Trophoblast cell (in vitro differentiated cells and primary cell): ENCODE results near the gene FDPS.

Source experiments
- DNase-seq, 2 donors: peaks; one replicate each; pipeline ENCODE4 v3.0.0-alpha.2; 2016
- H2AFZ ChIP-seq: 2 replicates; pipeline ENCODE4 v1.6.1; 2013; ENCODE audit warnings: low read length, moderate library complexity, mild to moderate bottlenecking; ENCODE audit not compliant: insufficient read depth, poor library complexity
- H2AK5ac ChIP-seq: 2 replicates; pipeline ENCODE4 v1.6.1; 2013; ENCODE audit warnings: mild to moderate bottlenecking, low read length
- H2BK120ac ChIP-seq: 2 replicates; pipeline ENCODE4 v1.6.1; 2013; ENCODE audit warnings: low read length, mild to moderate bottlenecking, moderate library complexity; ENCODE audit not compliant: insufficient read depth, poor library complexity
- H2BK12ac ChIP-seq: 2 replicates; pipeline ENCODE4 v1.6.1; 2013; ENCODE audit warnings: mild to moderate bottlenecking, low read length, moderate library complexity
- H2BK5ac ChIP-seq: 2 replicates; pipeline ENCODE4 v1.6.1; 2013; ENCODE audit warnings: low read length, low read depth, moderate library complexity, mild to moderate bottlenecking; ENCODE audit not compliant: poor library complexity
- H3K14ac ChIP-seq: 2 replicates; pipeline ENCODE4 v1.6.1; 2013; ENCODE audit warnings: mild to moderate bottlenecking, low read length
- H3K18ac ChIP-seq: 2 replicates; pipeline ENCODE4 v1.6.1; 2013; ENCODE audit warnings: mild to moderate bottlenecking, low read length
- H3K23ac ChIP-seq: 2 replicates; pipeline ENCODE4 v1.6.1; 2013; ENCODE audit warnings: low read length
- H3K27ac ChIP-seq: 2 replicates; pipeline ENCODE4 v1.5.1; 2013; ENCODE audit warnings: low read depth, mild to moderate bottlenecking, inconsistent platforms, low read length, moderate library complexity
- H3K27me3 ChIP-seq: 2 replicates; pipeline ENCODE4 v1.6.1; 2013; ENCODE audit warnings: inconsistent platforms, mild to moderate bottlenecking, low read length, moderate library complexity; ENCODE audit not compliant: insufficient read depth
- H3K36me3 ChIP-seq, 2 experiments: 1 replicate in 1 of 2; 2 replicates in 1 of 2; pipeline ENCODE4 v1.6.1; 2013; ENCODE audit warnings: low read length in 2 of 2, mild to moderate bottlenecking in 2 of 2, moderate library complexity in 1 of 2; ENCODE audit not compliant: insufficient read depth in 2 of 2, control insufficient read depth in 1 of 2
- H3K4ac ChIP-seq: 2 replicates; pipeline ENCODE4 v1.6.1; 2013; ENCODE audit warnings: low read depth, mild to moderate bottlenecking, low read length, moderate library complexity
- H3K4me1 ChIP-seq, 2 experiments: 1 replicate in 1 of 2; 2 replicates in 1 of 2; pipeline ENCODE4 v1.6.1; 2013; ENCODE audit warnings: low read length in 2 of 2, mild to moderate bottlenecking in 2 of 2, moderate library complexity in 1 of 2; ENCODE audit not compliant: insufficient read depth in 2 of 2, control insufficient read depth in 1 of 2
- H3K4me2 ChIP-seq: 2 replicates; pipeline ENCODE4 v1.6.1; 2013; ENCODE audit warnings: inconsistent platforms, mild to moderate bottlenecking, low read length, moderate library complexity
- H3K4me3 ChIP-seq: 2 replicates; pipeline ENCODE4 v1.5.1; 2013; ENCODE audit warnings: mild to moderate bottlenecking, low read depth, low read length, inconsistent platforms
- H3K79me1 ChIP-seq: one replicate; pipeline ENCODE4 v1.6.1; 2013; ENCODE audit warnings: low read length
- H3K79me2 ChIP-seq: 2 replicates; pipeline ENCODE4 v1.6.1; 2013; ENCODE audit warnings: low read length, mild to moderate bottlenecking; ENCODE audit not compliant: control insufficient read depth, insufficient read depth, poor library complexity
- H3K9ac ChIP-seq: 2 replicates; pipeline ENCODE4 v1.6.1; 2013; ENCODE audit warnings: mild to moderate bottlenecking, low read length
- H3K9me3 ChIP-seq: 2 replicates; pipeline ENCODE4 v1.6.1; 2013; ENCODE audit warnings: low read depth, mild to moderate bottlenecking, control low read depth, inconsistent platforms, low read length; ENCODE audit not compliant: insufficient read depth
- H4K12ac ChIP-seq: 2 replicates; pipeline ENCODE4 v1.6.1; 2013; ENCODE audit warnings: low read depth, mild to moderate bottlenecking, low read length, moderate library complexity
- H4K8ac ChIP-seq: 2 replicates; pipeline ENCODE4 v1.6.1; 2013; ENCODE audit warnings: low read depth, mild to moderate bottlenecking, low read length, moderate library complexity
- H4K91ac ChIP-seq: one replicate; pipeline ENCODE4 v1.6.1; 2013; ENCODE audit warnings: low read depth, mild to moderate bottlenecking, low read length, moderate library complexity
- WGBS: extraction: QIAGEN DNeasy Blood & Tissue Kit; methylation state at CpG from one replicate; pipeline ENCODE4 v1.1.7; 2013; ENCODE audit warnings: missing lambda C conversion rate; ENCODE audit not compliant: insufficient read length, insufficient coverage; ENCODE audit errors: extremely low coverage; 5-methylcytosine and 5-hydroxymethylcytosine counted together

The FDPS gene

DNA sequence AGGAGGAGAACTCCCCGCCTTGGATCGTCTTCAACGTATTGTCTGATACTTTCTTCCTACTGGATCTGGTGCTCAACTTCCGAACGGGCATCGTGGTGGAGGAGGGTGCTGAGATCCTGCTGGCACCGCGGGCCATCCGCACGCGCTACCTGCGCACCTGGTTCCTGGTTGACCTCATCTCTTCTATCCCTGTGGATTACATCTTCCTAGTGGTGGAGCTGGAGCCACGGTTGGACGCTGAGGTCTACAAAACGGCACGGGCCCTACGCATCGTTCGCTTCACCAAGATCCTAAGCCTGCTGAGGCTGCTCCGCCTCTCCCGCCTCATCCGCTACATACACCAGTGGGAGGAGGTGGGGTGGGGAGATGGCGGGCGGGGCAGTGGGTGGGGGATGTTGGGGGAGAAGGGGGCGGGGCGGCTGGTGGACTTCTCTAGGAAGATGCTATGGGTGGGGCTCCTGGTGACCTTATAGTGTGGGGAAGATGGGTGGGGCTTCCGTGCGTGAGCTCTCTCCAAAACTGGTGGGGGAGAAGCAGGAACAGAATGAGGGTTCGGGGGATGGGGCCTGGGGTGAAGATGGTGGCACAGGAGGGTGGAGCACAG, 26.1 kb upstream of the FDPS start:
- Histone ChIP-seq H3K23ac (no peak overlapping the region), H3K4me2 (no peak overlapping the region), H4K91ac (no peak overlapping the region), H3K9ac (no peak overlapping the region), H3K18ac (no peak overlapping the region), H2BK5ac (no peak overlapping the region), H3K4ac (no peak overlapping the region), H3K79me2 (no peaks in the 10 kb centered on the region), H3K27me3 (no peaks in the 10 kb centered on the region), H3K4me1 (peaks cover 5 to 8% of the 10 kb centered on the region in 2 experiments), H3K9me3 (peaks cover 1% of the 10 kb centered on the region), H3K27ac (no peak overlapping the region), H2BK12ac (no peak overlapping the region), H3K36me3 (peaks cover 2% of the 10 kb centered on the region in 2 experiments), H2BK120ac (no peak overlapping the region), H2AK5ac (no peak overlapping the region), H3K79me1 (peaks cover under 1% of the 10 kb centered on the region), H2AFZ (no peak overlapping the region), H4K8ac (no peak overlapping the region), H3K4me3 (no peak overlapping the region), H3K14ac (no peak overlapping the region), H4K12ac (no peak overlapping the region)
- no peak for DNase-seq
- no CpG with 5 or more reads among the region's 29 CpGs for WGBS

DNA sequence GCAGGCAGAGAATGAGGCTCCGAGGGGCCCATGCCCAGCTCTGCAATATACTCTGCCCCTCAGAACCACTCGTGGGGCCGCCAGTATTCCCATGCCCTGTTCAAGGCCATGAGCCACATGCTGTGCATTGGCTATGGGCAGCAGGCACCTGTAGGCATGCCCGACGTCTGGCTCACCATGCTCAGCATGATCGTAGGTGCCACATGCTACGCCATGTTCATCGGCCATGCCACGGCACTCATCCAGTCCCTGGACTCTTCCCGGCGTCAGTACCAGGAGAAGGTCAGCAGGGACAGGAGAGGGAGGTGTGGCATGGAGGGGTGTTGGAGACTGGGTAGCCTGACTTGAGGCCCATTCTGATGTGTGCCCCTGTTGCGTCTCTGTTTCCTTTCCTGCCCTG, 24.2 kb upstream of the FDPS start:
- no peak overlapping the region for H4K8ac ChIP-seq
- no peaks in the 10 kb centered on the region for H3K4me1 ChIP-seq
- H3K4me3 ChIP-seq: no peak overlapping the region
- no peak overlapping the region for H4K12ac ChIP-seq
- DNase-seq: no peak
- no peak overlapping the region for H3K14ac ChIP-seq
- no peaks in the 10 kb centered on the region for H3K9me3 ChIP-seq
- H3K9ac ChIP-seq: no peak overlapping the region
- peaks cover 2% of the 10 kb centered on the region in 2 experiments for H3K36me3 ChIP-seq
- H3K79me2 ChIP-seq: no peaks in the 10 kb centered on the region
- H2BK5ac ChIP-seq: no peak overlapping the region
- no peak overlapping the region for H3K27ac ChIP-seq
- no peak overlapping the region for H2AK5ac ChIP-seq
- H3K4ac ChIP-seq: no peak overlapping the region
- no peak overlapping the region for H3K18ac ChIP-seq
- no peak overlapping the region for H2BK12ac ChIP-seq
- H3K27me3 ChIP-seq: no peaks in the 10 kb centered on the region
- H3K23ac ChIP-seq: no peak overlapping the region
- H3K4me2 ChIP-seq: no peak overlapping the region
- H3K79me1 ChIP-seq: no peaks in the 10 kb centered on the region
- no peak overlapping the region for H4K91ac ChIP-seq
- H2BK120ac ChIP-seq: no peak overlapping the region
- WGBS: no CpG with 5 or more reads among the region's 12 CpGs
- H2AFZ ChIP-seq: no peak overlapping the region

DNA sequence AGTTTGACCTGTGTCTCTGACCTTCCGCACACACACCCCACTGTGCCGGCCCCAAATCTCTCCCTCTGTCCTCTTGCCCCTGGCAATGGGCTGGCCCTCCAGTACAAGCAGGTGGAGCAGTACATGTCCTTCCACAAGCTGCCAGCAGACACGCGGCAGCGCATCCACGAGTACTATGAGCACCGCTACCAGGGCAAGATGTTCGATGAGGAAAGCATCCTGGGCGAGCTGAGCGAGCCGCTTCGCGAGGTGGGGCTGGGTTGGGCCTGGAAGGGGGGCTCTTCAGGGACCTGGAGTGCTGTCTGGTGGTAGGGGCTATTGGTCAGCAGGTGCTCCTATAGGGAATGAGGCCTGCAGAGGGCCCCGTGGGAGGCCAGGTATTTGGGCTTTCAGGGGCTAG, 23.6 kb upstream of the FDPS start:
- Histone ChIP-seq H3K4ac (no peak overlapping the region), H3K27me3 (no peaks in the 10 kb centered on the region), H2AFZ (no peak overlapping the region), H3K23ac (no peak overlapping the region), H3K4me2 (no peak overlapping the region), H3K14ac (no peak overlapping the region), H2BK12ac (no peak overlapping the region), H3K79me2 (no peaks in the 10 kb centered on the region), H3K79me1 (no peaks in the 10 kb centered on the region), H4K12ac (no peak overlapping the region), H2BK5ac (no peak overlapping the region), H3K18ac (no peak overlapping the region), H4K8ac (no peak overlapping the region), H2AK5ac (no peak overlapping the region), H3K36me3 (peaks cover 2% of the 10 kb centered on the region in 2 experiments), H3K9me3 (no peaks in the 10 kb centered on the region), H3K9ac (no peak overlapping the region), H4K91ac (no peak overlapping the region), H2BK120ac (no peak overlapping the region), H3K27ac (no peak overlapping the region), H3K4me3 (no peak overlapping the region), H3K4me1 (no peaks in the 10 kb centered on the region)
- DNase-seq: no peak
- WGBS: no CpG with 5 or more reads among the region's 14 CpGs

DNA sequence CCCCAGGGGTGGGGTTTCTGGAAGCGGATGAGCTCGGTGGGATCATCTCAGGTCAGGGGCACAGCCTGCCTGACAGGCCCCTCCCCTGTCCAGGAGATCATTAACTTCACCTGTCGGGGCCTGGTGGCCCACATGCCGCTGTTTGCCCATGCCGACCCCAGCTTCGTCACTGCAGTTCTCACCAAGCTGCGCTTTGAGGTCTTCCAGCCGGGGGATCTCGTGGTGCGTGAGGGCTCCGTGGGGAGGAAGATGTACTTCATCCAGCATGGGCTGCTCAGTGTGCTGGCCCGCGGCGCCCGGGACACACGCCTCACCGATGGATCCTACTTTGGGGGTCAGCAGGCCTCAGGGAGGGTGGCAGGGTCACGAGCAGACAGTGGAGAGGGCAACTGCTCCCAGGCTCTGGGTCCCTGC, 23.0 kb upstream of the FDPS start:
- DNase-seq: no peak
- H3K36me3 ChIP-seq: peaks cover 2% of the 10 kb centered on the region in 2 experiments
- no peak overlapping the region for H3K4me3 ChIP-seq
- no peak overlapping the region for H2BK12ac ChIP-seq
- no peak overlapping the region for H3K18ac ChIP-seq
- no peaks in the 10 kb centered on the region for H3K4me1 ChIP-seq
- no peak overlapping the region for H2AFZ ChIP-seq
- H3K9me3 ChIP-seq: no peaks in the 10 kb centered on the region
- H4K8ac ChIP-seq: no peak overlapping the region
- H2AK5ac ChIP-seq: no peak overlapping the region
- H3K23ac ChIP-seq: no peak overlapping the region
- H3K9ac ChIP-seq: no peak overlapping the region
- H4K91ac ChIP-seq: no peak overlapping the region
- no peak overlapping the region for H3K27ac ChIP-seq
- no peak overlapping the region for H3K14ac ChIP-seq
- H3K79me1 ChIP-seq: no peaks in the 10 kb centered on the region
- no peak overlapping the region for H3K4me2 ChIP-seq
- H4K12ac ChIP-seq: no peak overlapping the region
- no peak overlapping the region for H2BK5ac ChIP-seq
- no peak overlapping the region for H3K4ac ChIP-seq
- H2BK120ac ChIP-seq: no peak overlapping the region
- no peaks in the 10 kb centered on the region for H3K79me2 ChIP-seq
- H3K27me3 ChIP-seq: no peaks in the 10 kb centered on the region
- no CpG with 5 or more reads among the region's 18 CpGs for WGBS
